Pancreas (tissue), 10 donors: ENCODE measurements around the gene PCGF2. TPM values are rescaled to one million over a fixed set of nuclear protein-coding genes. Genes with fewer than 3 reads are reported as not detected.

Experiments used
- ATAC-seq, 4 donors: fragments of 200-7000 bp; cut with Tn5 transposase; one replicate each; pipeline versions ENCODE4 v1.8.0 to v1.9.1; 2020; ENCODE audit warnings: mild to moderate bottlenecking in 4 of 4, moderate library complexity in 4 of 4
- DNase-seq, 6 donors: peaks; one replicate each; pipeline ENCODE4 v3.0.0-alpha.2; 2020
- FAIRE-seq: peaks from 2 replicates; lab custom pipeline; 2012; peaks lifted over from hg19 to GRCh38; lab: Jason Lieb, UNC
- H3K27ac ChIP-seq, 4 donors: fragments of 200-600 bp; sonication (generic); 1 replicate in 3 of 4; 2 replicates in 1 of 4; pipeline versions ENCODE4 v1.5.0 to v1.8.0; 2020
- H3K27me3 ChIP-seq, 4 donors: fragments of 200-600 bp; one replicate each; pipeline ENCODE4 v1.8.0; 2021
- H3K36me3 ChIP-seq, 3 donors: fragments of 200-600 bp; sonication (generic) in 1 of 3; one replicate each; pipeline versions ENCODE4 v1.5.0 to v1.8.0; 2020 to 2021
- H3K4me1 ChIP-seq, 3 donors: fragments of 200-600 bp; one replicate each; pipeline ENCODE4 v1.8.0; 2021
- H3K4me3 ChIP-seq, 4 donors: fragments of 200-600 bp; sonication (generic) in 2 of 4; one replicate each; pipeline versions ENCODE4 v1.5.0 to v1.8.0; 2020 to 2021
- H3K9me3 ChIP-seq, 4 donors: fragments of 200-600 bp; one replicate each; pipeline ENCODE4 v1.8.0; 2021
- CTCF ChIP-seq, 4 donors: fragments of 200-600 bp; sonication (generic) in 3 of 4; IDR thresholded peaks; one replicate each; pipeline versions ENCODE4 v1.5.0 to v1.8.0; 2021; ENCODE audit warnings: antibody characterized with exemption in 4 of 4
- WGBS, 2 donors: extraction: QIAGEN DNeasy Blood & Tissue Kit; methylation state at CpG; one replicate each; pipeline ENCODE4 v1.1.7; 2013; 5-methylcytosine and 5-hydroxymethylcytosine counted together
- intact Hi-C, 3 donors: fragments of 100-400 bp; cut with DNase I; formaldehyde crosslinking; loops; one replicate each; pipeline versions ENCODE4 v1.11.1 to v1.14.2; 2022
- polyA plus RNA-seq, 2 donors: library from polyadenylated mRNA; stranded (reverse); fragments of 200-250 nt; gene quantifications; one replicate each; pipeline ENCODE4 v1.2.3, GENCODE V29; 2013
- total RNA-seq, 6 donors: library from RNA; stranded (reverse); fragmentation: NEBNext Ultra II Directional in 4 of 6; extraction: Animal tissue kit (Norgen Biotek cat#: 25700) in 4 of 6; gene quantifications; one replicate each; pipeline versions ENCODE4 v1.2.1 to v1.2.4, GENCODE V29; 2021 to 2023
- donor health status: healthy with polysubstance abuse.
- donor health status: DM: no; HTN: no; CAD: no; lungs with moderate emphysema.
- donor health status: DM: no; HTN: no; CAD: no.
- donor health status: control.
- donor health status: control.
- donor health status: Bipolar disorder and iron deficiency.
- donor health status: DM: yes; HTN: yes; CAD: no.
- donor health status: DM: no; HTN: no; CAD: no.
- donor health status: DM: no; HTN: no; CAD: no.
- donor health status: DM: yes; HTN: yes; CAD: no.

PCGF2 gene
- total and polyA plus RNA-seq, 8 donors: 12.9 to 39.6 (median 22.1) TPM

GRCh38 chr17:38766341-38766740 lies 18.2 kb upstream of the PCGF2 start:
- no peak for TF ChIP-seq CTCF (IDR thresholded peaks at IDR 0.05)
- Histone ChIP-seq H3K27ac (no peak overlapping the region), H3K9me3 (no peaks in the 10 kb centered on the region), H3K4me3 (no peak overlapping the region), H3K27me3 (no peaks in the 10 kb centered on the region), H3K4me1 (no peaks in the 10 kb centered on the region), H3K36me3 (peaks cover 0 to 62% (median 18%) of the 10 kb centered on the region in 3 donors)
- intact Hi-C loops: no loop called here
- 90 to 94% methylated on average over 5 of the region's 5 CpGs for WGBS, 2 donors
- DNase-seq: no peak
- no peak for ATAC-seq
- FAIRE-seq: no peak

GRCh38 chr17:38762231-38762630 lies 14.1 kb upstream of the PCGF2 start:
- 76 to 78% methylated on average over 3 of the region's 3 CpGs for WGBS, 2 donors

GRCh38 chr17:38761612-38762011 lies 13.5 kb upstream of the PCGF2 start:
- DNase-seq (no peak), FAIRE-seq (no peak), ATAC-seq (no peak)
- WGBS, 2 donors: 84% methylated on average over 4 of the region's 4 CpGs
- H3K4me1 ChIP-seq: no peaks in the 10 kb centered on the region
- H3K27me3 ChIP-seq: no peaks in the 10 kb centered on the region
- H3K27ac ChIP-seq: no peak overlapping the region
- H3K36me3 ChIP-seq: peaks cover 0 to 52% (median 17%) of the 10 kb centered on the region in 3 donors
- no peak for TF ChIP-seq CTCF (IDR thresholded peaks at IDR 0.05)
- intact Hi-C loops: no loop called here
- H3K4me3 ChIP-seq: no peak overlapping the region
- H3K9me3 ChIP-seq: no peaks in the 10 kb centered on the region

More at GRCh38 chr17:38762231-38762630, 14.1 kb upstream of the PCGF2 start:
- no peak overlapping the region for H3K4me3 ChIP-seq
- no peaks in the 10 kb centered on the region for H3K27me3 ChIP-seq
- H3K27ac ChIP-seq: no peak overlapping the region
- peaks cover 0 to 50% (median 17%) of the 10 kb centered on the region in 3 donors for H3K36me3 ChIP-seq
- ATAC-seq (no peak), DNase-seq (no peak), FAIRE-seq (no peak)
- no peak for TF ChIP-seq CTCF (IDR thresholded peaks at IDR 0.05)
- intact Hi-C loops: no loop called here
- H3K4me1 ChIP-seq: no peaks in the 10 kb centered on the region
- H3K9me3 ChIP-seq: no peaks in the 10 kb centered on the region

- H3K9me3 ChIP-seq: no peaks in the 10 kb centered on the region
- no peak for TF ChIP-seq CTCF (IDR thresholded peaks at IDR 0.05)
- H3K4me1 ChIP-seq: peaks cover 4 to 9% (median 8%) of the 10 kb centered on the region in 3 donors
- ATAC-seq (no peak), FAIRE-seq (no peak), DNase-seq (peak in 4 of 6 donors; percentile 30 to 62 (median 45))
- H3K27ac ChIP-seq: peak overlapping the region; percentile 36 to 86 (median 54)
- H3K4me3 ChIP-seq: peak overlapping the region; percentile 80 to 95 (median 90)
- intact Hi-C loops: no loop called here
- peaks cover 0 to 12% (median 0%) of the 10 kb centered on the region in 3 donors for H3K36me3 ChIP-seq
- 2 to 3% methylated on average over 22 of the region's 22 CpGs for WGBS, 2 donors
- H3K27me3 ChIP-seq: no peaks in the 10 kb centered on the region
Measured at GRCh38 chr17:38753071-38753506, 5.0 kb upstream of the PCGF2 start.

DNA sequence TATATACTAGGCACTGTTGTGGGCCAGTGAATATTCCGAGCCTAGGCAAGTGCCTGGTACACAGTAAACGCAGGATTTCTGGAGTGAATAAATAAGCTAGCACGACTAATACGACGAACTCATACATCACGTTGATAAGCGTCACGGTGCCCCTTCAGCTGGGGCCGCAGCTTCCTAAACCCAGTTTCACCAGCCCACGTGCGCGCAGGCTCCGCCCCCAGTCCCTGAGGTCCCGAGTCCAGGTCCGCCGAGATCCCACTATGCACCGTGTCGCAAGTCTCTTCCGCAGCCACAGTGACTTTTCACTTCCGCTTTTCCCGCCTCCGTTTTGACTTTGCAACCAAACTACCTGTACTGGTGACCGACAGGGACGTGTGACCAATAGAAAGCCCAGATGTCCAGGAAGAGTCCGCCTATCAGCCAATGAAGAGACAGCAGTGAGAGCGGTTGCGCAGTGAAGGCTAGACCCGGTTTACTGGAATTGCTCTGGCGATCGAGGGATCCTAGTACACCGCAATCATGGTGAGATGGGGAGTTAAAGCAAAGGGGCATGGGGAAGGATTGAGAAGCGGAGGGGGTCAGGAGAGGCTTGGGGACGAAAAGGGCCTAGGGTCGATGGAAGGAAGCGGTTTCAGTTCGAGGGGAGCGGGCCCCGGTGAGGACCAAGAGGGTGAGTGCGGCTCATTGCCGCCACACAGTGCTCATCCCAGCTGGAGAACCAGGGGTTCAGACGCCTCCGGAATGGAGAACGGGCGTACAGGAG lies 4.4 kb upstream of the PCGF2 start, which contains the start of gene PSMB3:
PSMB3 (plus strand) TSS at position 434 of the 763 bp plus-strand sequence; CDS start at position 520, 86 bp downstream.
- Histone ChIP-seq H3K27me3 (no peaks in the 10 kb centered on the region), H3K4me1 (peaks cover 4 to 9% (median 8%) of the 10 kb centered on the region in 3 donors), H3K9me3 (no peaks in the 10 kb centered on the region), H3K27ac (peak within 1 kb of the TSS; percentile 36 to 90 (median 85)), H3K36me3 (peaks cover 0 to 11% (median 0%) of the 10 kb centered on the region in 3 donors), H3K4me3 (peak within 1 kb of the TSS; percentile 80 to 95 (median 90))
- TF ChIP-seq CTCF (IDR thresholded peaks at IDR 0.05): no peak
- DNase-seq (peak; percentile 89 to 99 (median 98)), FAIRE-seq (no peak), ATAC-seq (peak; percentile 78 to 88 (median 84))
- intact Hi-C loops: no loop called here
- 0% methylated on average over 44 of the region's 44 CpGs for WGBS, 2 donors
